Activated CD4-positive, alpha-beta T cell treated with anti-CD3 and anti-CD28 coated beads for 4 hours (primary cell): ENCODE measurements around the gene KLHL40.

Experiments
- DNase-seq, 2 donors: peaks; one replicate each; pipeline ENCODE4 v3.0.0-alpha.2; 2020

The KLHL40 gene

DNA sequence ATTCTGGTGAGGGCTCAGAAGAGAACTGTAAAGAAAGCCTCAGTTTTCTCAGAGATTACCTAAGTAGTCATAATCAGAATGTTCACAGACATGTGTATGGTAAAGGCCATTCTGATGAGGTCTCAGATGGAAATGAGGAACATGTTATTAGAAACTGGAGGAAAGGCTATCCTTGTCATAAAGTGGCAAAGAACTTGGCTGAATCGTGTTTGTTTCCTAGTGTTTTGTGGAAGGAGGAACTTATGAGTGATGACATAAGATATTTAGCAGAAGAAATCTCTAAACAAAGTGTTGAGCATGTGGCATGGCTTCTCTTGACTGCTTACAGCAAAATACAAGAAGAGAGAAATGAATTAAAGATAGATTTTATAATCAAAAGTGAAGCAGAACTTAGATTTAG is 12.8 kb upstream of the KLHL40 start:
- no peak for DNase-seq

DNA sequence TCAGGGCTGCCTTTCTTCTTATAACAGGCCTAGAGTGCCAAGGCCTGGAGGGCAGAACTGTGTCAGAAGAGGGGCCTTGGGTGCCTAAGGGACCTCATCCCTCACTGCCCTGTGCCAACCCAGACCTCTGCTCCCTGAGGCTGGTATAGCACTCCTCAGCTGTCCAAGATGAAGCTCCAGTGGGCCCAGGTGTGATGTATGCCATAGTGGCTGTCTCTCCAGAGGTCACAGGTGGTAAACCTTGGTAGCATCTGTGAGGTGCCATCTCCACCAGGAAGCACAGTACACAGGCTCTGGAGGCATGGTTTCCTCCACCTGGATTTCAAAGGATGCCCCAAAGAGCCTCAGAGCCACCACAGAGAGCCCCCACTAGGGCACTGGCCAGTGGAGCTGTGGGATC is 12.3 kb upstream of the KLHL40 start:
- DNase-seq: no peak

DNA sequence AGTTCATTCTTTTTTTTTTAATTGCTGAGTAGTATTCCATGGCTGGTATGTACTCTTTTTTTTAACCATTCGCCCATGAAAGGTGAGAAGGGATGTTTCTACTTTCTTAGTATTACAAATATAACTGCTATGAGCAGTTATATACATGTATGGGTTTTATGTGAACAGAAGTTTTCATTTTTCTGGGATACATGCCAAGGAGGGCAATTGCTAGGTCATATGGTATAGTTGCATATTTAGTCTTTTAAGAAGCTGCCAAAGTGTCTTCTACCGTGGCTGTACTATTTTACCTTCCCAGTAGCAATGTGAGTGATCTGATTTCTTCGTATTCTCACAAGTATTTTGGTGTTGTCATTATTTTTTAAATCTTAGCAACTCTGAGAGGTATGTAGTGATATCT is 11.2 kb upstream of the KLHL40 start:
- no peak for DNase-seq

DNA sequence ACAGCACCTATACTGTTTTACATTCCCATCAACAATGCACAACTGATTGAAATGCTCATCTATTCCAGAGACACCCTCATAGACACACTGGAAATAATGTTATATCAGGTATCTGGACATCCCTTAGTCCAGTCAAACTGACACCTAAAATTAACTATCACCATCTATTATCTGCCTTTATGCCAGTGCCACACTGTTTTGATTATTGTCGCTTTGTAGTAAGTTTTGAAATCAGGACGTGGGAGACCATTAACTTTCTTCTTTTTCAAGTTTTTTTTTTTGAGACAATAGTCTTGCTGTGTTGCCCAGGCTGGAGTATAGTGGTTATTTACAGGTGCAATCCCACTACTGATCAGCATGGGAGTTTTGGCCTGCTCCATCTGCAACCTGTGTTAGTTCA is 9.4 kb upstream of the KLHL40 start:
- no peak for DNase-seq

DNA sequence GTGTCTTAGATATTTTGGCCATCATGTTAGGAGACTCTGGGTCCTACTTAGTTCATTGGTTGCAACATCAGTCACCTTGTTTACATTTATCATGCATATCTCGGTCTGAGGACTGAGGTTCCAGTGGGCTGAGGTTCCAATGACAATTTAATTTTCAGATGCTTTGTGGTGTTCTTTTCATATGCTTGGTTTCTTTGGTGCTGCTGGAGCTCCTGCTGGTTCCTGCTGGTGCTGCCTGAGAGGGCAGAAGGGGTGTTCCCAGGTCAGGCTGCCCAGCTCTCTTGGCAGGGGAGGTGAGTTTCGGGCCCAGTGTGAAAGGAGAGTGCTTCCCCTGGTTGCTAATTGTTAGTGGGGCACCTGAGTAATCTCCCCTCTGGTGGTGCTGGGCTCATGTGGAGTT is 6.9 kb upstream of the KLHL40 start:
- DNase-seq: no peak

DNA sequence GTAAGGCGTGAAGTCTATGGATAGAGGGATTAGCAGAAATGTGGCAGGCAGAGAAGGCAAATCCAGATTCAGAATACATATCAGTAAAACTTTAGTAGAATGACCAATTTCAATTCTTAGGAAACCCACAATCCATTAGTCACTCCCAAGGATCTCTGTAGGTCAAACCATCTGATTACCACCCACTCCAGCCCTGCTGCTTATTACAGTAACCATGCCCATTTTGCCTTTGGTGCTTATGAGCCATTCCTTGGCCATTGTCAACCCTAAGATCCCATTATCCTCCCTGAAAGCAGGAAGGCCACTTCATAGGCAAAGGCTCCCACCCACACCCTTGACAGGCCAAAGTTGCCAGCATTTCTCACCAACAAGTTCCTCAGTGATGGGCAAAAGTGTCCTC is 5.1 kb upstream of the KLHL40 start:
- DNase-seq: no peak

DNA sequence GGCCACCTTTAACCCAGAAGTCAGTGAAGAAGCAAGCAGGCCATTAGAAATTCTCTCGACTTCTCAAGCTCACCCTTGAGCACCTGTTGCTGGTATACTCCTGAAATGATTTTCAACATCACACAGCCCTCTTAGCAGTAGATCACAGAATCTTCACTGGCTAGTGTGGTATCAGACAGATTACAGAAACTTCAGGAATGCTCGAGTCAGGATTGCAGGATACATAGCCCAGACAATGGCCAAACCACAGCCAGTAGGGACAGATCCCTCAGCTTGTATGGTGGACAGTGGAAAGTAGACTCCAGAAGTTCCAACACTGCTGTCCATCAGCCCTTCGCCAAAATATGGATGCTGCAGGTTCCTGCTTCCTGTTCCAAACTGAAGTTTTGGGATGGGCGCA is 4.5 kb upstream of the KLHL40 start:
- DNase-seq: no peak

DNA sequence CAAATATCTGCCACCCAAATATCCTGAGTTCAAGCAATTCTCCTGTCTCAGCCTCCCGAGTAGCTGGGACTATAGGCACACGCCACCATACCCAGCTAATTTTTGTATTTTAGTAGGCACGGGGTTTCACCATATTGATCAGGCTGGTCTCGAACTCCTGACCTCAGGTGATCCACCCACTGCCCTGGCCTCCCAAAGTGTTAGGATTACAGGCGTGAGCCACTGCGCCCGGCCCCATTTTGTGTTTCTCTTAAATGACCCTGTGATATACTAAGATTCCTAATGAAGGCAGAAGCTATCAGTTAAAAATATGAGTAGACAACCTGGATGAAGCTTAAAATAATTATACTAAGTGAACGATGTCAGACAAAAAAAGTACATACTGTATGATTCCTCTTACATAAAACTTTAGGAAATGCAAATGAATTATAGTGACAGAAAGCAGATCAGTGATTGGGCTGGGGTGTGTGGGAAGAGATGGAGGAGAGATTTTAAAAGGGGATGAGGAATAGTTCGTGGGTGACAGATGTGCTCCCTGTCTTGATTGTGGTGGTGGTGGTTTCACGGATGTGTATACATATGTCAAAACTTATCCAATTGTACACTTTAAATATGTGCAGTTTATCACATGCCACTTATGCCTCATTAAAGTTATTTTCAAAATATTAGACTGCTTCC is 3.8 kb upstream of the KLHL40 start:
- no peak for DNase-seq

DNA sequence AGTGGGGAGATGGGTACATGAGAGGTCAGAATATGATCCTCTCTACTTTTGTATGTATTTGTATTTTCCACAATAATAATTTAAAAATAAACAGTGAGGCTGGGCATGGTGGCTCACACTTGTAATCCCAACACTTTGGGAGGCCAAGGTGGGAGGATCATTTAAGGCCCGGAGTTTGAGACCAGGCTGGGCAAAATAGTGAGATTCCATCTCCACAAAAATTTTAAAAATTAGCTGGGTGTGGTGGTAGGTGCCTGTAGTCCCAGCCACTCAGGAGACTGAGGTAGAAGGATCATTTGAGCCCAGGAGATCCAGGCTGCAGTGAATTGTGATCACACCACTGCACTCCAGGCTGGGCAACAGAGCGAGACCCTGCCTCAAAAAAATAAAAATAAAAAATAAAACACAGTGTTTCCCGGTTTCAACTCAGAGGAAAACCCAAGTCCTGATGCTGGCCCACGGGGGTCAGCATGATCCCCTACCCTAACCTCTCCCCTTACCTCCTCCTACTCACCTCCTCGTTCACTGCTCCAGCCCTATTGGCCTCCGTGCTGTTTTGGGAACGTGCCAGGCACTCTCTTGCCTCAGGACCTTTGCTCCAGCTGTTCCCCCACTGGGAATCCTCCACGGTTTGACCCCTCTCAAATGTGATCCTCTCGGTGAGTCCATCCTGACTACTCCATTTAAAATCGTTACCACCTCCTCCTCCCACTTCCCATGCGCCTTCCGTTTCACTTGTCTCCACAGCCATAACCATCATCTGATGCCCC is 2.9 kb upstream of the KLHL40 start:
- no peak for DNase-seq

DNA sequence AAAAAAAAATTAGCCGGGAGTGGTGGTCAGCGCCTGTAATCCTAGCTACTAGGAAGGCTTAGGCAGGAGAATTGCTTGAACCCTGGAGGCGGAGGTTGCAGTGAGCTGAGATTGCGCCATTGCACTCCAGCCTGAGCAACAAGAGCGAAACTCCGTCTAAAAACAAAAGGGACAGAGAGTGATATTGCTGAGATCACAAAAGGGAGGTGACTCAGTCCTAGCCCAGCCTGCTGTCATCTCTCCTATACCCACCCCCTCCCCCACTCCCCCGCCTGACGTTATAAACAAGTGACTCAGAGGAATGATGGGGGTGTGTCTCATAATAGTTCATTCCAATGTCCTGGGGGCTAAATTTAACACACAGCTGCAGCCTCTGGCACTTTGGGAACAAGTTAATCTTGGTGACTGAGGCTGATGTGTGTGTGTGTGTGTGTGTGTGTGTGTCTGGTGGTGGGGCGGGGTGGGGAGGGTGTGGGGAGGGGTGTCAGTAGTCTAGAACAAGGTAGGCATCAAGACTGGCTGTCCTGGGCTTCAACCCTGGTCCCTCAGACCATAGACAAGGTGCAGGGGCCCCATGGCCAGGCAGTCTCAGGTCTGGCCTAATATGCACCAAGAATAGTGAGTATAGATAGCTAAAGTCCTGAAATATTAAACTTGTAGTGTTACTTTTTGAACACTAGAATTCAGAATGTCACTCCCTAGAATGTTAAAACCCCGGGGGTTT is 1.3 kb upstream of the KLHL40 start:
- DNase-seq: peak in 1 of 2 donors; percentile 34

DNA sequence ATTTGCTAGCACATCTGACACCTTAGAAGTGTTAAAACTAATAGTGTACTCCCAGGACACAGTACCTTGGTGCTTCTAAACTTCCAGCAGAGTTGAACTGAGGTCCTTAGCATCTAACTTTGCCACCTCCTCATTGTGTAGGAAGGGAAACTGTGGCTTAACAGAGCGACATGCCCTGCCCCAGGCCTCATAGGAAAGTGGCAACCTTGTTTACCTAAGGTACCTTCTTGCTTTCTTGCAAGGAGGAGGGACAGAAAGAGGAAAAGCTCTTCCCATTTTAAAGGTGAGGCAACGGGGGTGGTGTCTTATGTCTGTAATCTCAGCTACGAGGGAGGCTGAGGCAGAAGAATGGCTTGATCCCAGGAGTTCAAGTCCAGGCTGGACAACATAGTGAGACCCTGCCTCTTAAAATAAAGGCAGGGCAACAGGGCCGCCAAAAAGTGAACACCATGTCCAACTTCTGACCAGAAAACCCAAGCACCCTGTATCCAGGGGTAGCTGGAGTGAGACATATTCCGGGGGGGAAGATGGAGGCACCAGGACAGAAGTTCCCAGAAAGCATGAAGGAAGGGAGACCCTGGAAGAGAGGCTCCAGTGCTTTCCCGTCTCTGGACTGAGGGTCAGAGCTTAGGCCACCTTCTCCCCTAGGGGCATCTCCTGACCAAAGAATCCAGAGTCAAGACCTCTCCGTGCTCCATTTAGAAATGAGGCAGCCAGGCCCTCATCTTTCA is 540 bp upstream of the KLHL40 start:
- no peak for DNase-seq

DNA sequence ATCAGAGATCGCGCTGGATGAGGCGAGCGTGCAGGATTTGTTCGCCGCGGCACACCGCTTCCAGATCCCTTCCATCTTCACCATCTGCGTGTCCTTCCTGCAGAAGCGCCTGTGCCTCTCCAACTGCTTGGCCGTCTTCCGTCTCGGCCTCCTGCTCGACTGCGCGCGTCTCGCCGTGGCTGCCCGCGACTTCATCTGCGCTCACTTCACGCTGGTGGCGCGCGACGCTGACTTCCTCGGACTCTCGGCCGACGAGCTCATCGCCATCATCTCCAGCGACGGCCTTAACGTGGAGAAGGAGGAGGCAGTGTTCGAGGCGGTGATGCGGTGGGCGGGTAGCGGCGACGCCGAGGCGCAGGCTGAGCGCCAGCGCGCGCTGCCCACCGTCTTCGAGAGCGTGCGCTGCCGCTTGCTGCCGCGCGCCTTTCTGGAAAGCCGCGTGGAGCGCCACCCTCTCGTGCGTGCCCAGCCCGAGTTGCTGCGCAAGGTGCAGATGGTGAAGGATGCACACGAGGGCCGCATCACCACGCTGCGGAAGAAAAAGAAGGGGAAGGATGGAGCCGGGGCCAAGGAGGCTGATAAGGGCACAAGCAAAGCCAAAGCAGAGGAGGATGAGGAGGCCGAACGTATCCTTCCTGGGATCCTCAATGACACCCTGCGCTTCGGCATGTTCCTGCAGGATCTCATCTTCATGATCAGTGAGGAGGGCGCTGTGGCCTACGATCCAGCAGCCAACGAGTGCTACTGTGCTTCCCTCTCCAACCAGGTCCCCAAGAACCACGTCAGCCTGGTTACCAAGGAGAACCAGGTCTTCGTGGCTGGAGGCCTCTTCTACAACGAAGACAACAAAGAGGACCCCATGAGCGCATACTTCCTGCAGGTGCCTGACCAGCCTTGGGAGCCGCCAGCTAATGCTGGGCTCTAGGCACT is 819 bp downstream of the KLHL40 start:
- no peak for DNase-seq

DNA sequence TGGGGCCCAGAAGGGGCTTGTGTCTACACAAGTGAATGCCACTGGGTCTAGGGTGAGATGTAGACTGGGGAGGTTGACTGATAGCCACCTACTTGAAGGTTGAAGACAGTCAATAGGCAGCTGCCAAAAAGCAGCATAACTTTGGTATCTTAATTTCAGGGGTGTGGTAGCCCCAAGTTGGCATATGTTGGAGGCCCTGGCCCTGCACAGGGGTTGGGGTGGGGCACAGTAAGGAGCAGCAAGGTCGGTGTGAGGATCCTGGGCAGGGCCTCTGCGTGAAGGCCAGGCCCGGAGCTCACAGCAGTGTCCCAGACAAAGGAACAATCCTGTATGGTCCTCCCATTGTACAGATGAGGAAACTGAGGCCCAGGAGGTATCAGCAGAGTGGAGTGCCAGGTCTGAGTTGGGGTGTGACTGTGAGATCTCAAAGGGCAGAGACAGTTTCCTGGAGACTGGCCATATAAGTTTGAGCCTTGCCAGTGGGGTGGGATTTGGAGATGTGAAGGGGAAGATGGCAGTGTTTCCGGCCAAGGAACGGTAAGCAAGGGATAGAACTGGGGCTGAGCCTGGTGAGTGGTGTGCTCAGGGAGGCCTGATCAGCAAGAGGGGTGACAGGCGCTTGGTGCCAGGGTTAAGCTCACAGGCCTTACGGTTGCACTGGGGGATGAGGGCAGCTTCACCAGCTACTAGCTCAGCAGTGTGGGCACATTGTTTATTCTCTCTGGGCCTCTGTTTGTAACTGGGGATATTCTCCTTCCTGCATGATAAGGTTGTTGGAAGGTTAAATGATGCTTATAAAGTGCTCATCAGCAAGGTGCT is 1.7 kb downstream of the KLHL40 start:
- DNase-seq: no peak

DNA sequence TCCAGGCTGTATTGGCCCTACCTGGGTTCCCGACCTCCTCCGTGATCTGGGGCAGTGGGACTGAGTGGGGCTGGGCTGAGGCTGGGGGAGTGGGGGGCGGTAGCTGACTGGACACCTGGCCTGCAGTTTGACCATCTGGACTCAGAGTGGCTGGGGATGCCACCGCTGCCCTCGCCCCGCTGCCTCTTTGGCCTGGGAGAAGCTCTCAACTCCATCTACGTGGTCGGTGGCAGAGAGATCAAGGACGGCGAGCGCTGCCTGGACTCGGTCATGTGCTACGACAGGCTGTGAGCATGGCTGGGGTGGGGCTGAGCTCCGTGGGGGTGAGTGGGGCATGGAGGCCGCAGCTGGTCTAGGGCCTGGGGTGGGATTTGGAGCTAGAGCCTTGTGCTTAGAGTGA is 2.7 kb downstream of the KLHL40 start:
- no peak for DNase-seq

DNA sequence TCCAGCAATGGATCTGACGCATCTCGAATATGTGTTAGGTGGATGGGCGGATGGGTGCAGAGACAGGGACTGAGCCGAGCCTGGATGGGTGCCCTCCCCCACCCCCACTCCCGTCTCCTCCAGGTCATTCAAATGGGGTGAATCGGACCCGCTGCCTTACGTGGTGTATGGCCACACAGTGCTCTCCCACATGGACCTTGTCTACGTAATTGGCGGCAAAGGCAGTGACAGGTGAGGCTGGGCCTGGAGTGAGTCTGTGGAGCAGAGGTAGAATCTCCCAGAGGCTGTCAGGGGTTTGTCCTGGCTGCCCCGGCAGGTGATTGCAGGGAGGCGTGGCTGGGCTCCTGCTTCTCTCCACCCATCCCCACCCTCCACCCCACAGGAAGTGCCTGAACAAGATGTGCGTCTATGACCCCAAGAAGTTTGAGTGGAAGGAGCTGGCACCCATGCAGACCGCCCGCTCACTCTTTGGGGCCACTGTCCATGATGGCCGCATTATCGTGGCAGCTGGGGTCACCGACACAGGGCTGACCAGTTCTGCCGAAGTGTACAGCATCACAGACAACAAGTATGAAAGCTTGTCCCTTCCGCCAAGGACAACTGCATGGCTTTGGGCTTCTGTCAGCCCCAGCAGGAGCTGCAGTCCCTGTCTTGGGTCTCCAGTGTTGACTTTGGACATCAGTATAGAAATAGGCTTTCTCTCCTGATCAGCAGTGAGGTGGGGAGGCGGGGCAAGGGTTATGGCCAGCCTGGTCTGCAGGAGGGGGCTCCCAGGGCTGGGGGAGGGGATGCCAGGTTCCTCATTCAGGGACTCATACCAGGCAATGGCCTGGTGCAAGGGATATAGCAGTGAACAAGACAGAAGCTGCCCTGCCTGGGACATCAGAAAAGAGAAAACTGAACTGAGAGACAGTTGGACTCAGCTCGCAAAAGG is 3.4 kb downstream of the KLHL40 start:
- no peak for DNase-seq

DNA sequence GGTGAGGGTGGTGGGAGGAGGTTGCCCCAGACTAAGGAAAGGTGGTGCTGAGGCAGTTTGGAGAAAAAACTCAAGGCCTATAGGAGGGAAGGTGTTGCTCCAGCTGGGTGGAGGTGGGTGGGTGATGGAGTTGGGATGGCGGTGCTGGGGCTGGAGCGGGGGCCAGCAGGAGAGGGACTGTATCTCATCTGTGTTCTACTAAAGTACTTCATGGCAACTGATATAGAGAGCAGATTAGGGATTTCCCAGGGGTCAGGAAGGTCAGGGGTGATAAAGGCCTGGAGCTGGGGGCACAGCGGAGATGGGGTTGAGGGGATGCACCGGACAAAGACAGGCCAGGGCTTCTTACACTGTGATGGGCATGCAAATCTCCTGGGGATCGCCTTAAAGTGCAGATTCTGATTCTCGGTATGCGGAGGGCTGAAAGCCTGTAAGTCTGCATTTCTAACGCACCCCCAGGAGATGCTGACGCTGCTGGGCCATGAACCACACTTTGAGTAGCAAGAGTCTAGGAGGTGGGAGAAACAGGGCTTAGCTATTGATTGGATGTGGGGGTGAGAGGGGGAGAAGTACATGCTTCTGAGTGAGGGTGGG is 4.2 kb downstream of the KLHL40 start:
- DNase-seq: no peak

DNA sequence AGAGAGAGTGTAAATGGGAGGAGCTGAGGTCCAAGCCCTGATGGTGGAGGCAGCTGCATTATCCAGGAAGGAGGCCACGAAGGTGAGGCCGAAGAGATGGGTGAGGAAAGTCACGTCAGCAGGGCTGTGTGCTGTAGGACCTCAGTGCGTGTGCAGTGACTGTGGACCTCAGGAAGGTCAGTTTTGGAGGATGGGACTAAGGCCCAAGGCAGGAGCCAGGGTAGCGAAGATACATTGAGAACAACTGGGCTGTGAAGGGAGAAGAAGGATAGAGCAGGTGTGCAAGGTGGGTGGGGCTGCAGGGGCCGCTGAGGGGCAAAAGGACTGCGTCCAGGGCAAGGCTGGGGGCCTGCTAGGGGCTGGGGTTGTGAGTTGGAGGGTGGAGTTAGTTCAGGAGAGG is 4.9 kb downstream of the KLHL40 start:
- DNase-seq: no peak

DNA sequence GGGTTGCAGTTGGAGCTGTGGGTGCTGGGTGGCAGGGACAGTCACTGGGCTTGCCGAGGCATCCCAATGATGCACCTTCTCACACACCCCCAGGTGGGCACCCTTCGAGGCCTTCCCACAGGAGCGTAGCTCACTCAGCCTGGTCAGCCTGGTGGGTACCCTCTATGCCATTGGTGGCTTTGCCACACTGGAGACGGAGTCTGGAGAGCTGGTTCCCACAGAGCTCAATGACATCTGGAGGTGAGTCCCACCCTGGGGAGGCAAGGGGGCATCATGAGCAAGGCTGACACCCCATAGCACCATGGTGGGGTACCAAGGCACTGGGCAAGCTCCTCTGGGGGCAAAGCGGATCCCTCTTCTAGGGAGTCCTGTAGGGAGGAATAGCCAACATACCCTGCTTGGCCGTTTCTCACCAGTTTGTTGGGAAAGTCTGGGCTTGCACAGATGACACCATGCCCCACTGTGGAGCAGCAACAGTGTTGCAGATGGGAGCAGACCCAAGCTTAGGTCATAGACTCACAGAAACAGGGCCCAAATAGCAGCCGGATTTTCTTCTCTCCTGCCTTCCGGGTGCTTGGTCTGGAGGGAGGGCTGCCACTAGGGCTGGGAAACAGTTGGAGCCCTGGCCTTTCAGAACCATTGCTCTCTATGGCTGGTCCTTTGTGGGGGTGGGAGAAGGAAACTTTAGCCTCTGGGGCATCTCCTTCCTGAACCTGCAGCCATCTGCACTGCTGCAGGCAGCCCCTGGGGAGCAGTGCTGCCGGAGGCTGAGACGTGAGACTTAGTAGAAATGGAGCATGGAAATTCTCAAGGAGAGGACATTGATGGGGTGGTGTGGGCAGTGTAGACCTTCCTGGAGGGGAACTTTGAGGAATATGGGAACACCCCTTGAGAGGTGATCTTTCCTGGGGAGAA is 5.7 kb downstream of the KLHL40 start:
- no peak for DNase-seq
